ENCODE results near the gene TMEM179. TPM values are rescaled to one million over a fixed set of nuclear protein-coding genes. Genes with fewer than 3 reads are reported as not detected.

The TMEM179 gene
- total RNA-seq, 1 experiment from 2014 or later: not detected

GRCh38 chr14:104550861-104551728, 53.5 kb downstream of the TMEM179 start:
- POLR2A ChIA-PET: no interaction called here
- Histone ChIP-seq H3K27me3 (replicated peaks; ENCODE audit: control insufficient read depth, insufficient read depth, low read length) (peaks cover 3% of the 10 kb centered on the region), H3K9me3 (peaks cover 5% of the 10 kb centered on the region; the same call in 1 of the 2 replicates), H3K4me1 (no peaks in the 10 kb centered on the region), H3K4me3 (ENCODE audit: low read depth, low read length) (no peak overlapping the region), H3K36me3 (ENCODE audit: control insufficient read depth, insufficient read depth, low read length) (no peaks in the 10 kb centered on the region)
- CTCF ChIA-PET: interaction anchor here (1.4 kb wide), 1 partner anchor 13 kb away, joined by 6 read pairs; no protein-coding TSS in a partner anchor
- Mint-ChIP-seq H3K27me3 (ENCODE audit: insufficient read depth, unreplicated experiment) (peaks cover 38% of the 10 kb centered on the region), H3K27ac (ENCODE audit: unreplicated experiment) (no peak overlapping the region), H3K36me3 (ENCODE audit: insufficient read depth, unreplicated experiment) (no peaks in the 10 kb centered on the region), H3K4me1 (ENCODE audit: low read depth, unreplicated experiment) (no peaks in the 10 kb centered on the region), H3K9me3 (ENCODE audit: unreplicated experiment) (no peaks in the 10 kb centered on the region), H3K4me3 (ENCODE audit: unreplicated experiment) (no peak overlapping the region)
- intact Hi-C loops (cut with micrococcal nuclease; ENCODE audit: unreplicated experiment): no loop called here
- no TSS peak for BruUV-seq (replicated peaks)
- DNase-seq: peak in 1 of 2 experiments; percentile 23
- peak in 1 of 2 experiments; percentile 20 for TF ChIP-seq CTCF (IDR thresholded peaks at IDR 0.05; ENCODE audit: insufficient read depth in 1 of 2, low read depth in 1 of 2, low read length in 1 of 2, severe bottlenecking in 1 of 2, unreplicated experiment in 1 of 2)

- H3K27me3 Mint-ChIP-seq (ENCODE audit: insufficient read depth, unreplicated experiment): peaks cover 40% of the 10 kb centered on the region
- CTCF ChIA-PET: interaction anchor here (1.4 kb wide), 1 partner anchor 14 kb away, joined by 6 read pairs; no protein-coding TSS in a partner anchor
- DNase-seq: no peak
- no peak overlapping the region for H3K27ac Mint-ChIP-seq (ENCODE audit: unreplicated experiment)
- H3K4me3 Mint-ChIP-seq (ENCODE audit: unreplicated experiment): no peak overlapping the region
- Histone ChIP-seq H3K27me3 (replicated peaks; ENCODE audit: control insufficient read depth, insufficient read depth, low read length) (peaks cover 3% of the 10 kb centered on the region), H3K4me3 (ENCODE audit: low read depth, low read length) (no peak overlapping the region), H3K36me3 (ENCODE audit: control insufficient read depth, insufficient read depth, low read length) (no peaks in the 10 kb centered on the region), H3K4me1 (no peaks in the 10 kb centered on the region), H3K9me3 (peaks cover 5% of the 10 kb centered on the region; the same call in 1 of the 2 replicates)
- TF ChIP-seq CTCF (IDR thresholded peaks at IDR 0.05; ENCODE audit: insufficient read depth in 1 of 2, low read depth in 1 of 2, low read length in 1 of 2, severe bottlenecking in 1 of 2, unreplicated experiment in 1 of 2): no peak
- intact Hi-C loops (cut with micrococcal nuclease; ENCODE audit: unreplicated experiment): no loop called here
- H3K9me3 Mint-ChIP-seq (ENCODE audit: unreplicated experiment): no peaks in the 10 kb centered on the region
- no peaks in the 10 kb centered on the region for H3K36me3 Mint-ChIP-seq (ENCODE audit: insufficient read depth, unreplicated experiment)
- BruUV-seq (replicated peaks): no TSS peak
- POLR2A ChIA-PET: no interaction called here
- no peaks in the 10 kb centered on the region for H3K4me1 Mint-ChIP-seq (ENCODE audit: low read depth, unreplicated experiment)
These were observed 54.2 kb downstream of the TMEM179 start for GRCh38 chr14:104550340-104550860.

- Mint-ChIP-seq H3K4me1 (ENCODE audit: low read depth, unreplicated experiment) (peaks cover 4% of the 10 kb centered on the region), H3K4me3 (ENCODE audit: unreplicated experiment) (no peak overlapping the region), H3K36me3 (ENCODE audit: insufficient read depth, unreplicated experiment) (no peaks in the 10 kb centered on the region), H3K27me3 (ENCODE audit: insufficient read depth, unreplicated experiment) (peaks cover 43% of the 10 kb centered on the region), H3K27ac (ENCODE audit: unreplicated experiment) (no peak overlapping the region), H3K9me3 (ENCODE audit: unreplicated experiment) (no peaks in the 10 kb centered on the region)
- CTCF ChIA-PET: no interaction called here
- Histone ChIP-seq H3K4me3 (ENCODE audit: low read depth, low read length) (no peak overlapping the region), H3K36me3 (ENCODE audit: control insufficient read depth, insufficient read depth, low read length) (no peaks in the 10 kb centered on the region), H3K4me1 (no peaks in the 10 kb centered on the region), H3K27me3 (replicated peaks; ENCODE audit: control insufficient read depth, insufficient read depth, low read length) (peaks cover 5% of the 10 kb centered on the region), H3K9me3 (peaks cover 5% of the 10 kb centered on the region; the same call in 1 of the 2 replicates)
- no TSS peak for BruUV-seq (replicated peaks)
- DNase-seq: no peak
- TF ChIP-seq CTCF (IDR thresholded peaks at IDR 0.05; ENCODE audit: insufficient read depth in 1 of 2, low read depth in 1 of 2, low read length in 1 of 2, severe bottlenecking in 1 of 2, unreplicated experiment in 1 of 2): no peak
- POLR2A ChIA-PET: no interaction called here
- intact Hi-C loops (cut with micrococcal nuclease; ENCODE audit: unreplicated experiment): no loop called here
These were observed 54.8 kb downstream of the TMEM179 start for GRCh38 chr14:104549536-104550339.

All from Caco-2 (cell line).